ENCODE results near the gene EZH2.

Gene EZH2

GRCh38 chr7:148856891-148857290 is 27.2 kb downstream of the EZH2 start:
- ChIA-PET CTCF (interaction anchor here (0.9 kb wide), 1 partner anchor 9 kb away, joined by 4 read pairs; no protein-coding TSS in a partner anchor), POLR2A (ENCODE audit: low non-redundant PET) (no interaction called here)
- H3K27ac ChIP-seq, result no peak overlapping the region
- no peak for DNase-seq (ENCODE audit: low spot score)
- TF ChIP-seq, protein P1, sequence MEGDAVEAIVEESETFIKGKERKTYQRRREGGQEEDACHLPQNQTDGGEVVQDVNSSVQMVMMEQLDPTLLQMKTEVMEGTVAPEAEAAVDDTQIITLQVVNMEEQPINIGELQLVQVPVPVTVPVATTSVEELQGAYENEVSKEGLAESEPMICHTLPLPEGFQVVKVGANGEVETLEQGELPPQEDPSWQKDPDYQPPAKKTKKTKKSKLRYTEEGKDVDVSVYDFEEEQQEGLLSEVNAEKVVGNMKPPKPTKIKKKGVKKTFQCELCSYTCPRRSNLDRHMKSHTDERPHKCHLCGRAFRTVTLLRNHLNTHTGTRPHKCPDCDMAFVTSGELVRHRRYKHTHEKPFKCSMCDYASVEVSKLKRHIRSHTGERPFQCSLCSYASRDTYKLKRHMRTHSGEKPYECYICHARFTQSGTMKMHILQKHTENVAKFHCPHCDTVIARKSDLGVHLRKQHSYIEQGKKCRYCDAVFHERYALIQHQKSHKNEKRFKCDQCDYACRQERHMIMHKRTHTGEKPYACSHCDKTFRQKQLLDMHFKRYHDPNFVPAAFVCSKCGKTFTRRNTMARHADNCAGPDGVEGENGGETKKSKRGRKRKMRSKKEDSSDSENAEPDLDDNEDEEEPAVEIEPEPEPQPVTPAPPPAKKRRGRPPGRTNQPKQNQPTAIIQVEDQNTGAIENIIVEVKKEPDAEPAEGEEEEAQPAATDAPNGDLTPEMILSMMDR (conservative IDR thresholded peaks at IDR 0.05; ENCODE audit: low read depth), result no peak

DNA sequence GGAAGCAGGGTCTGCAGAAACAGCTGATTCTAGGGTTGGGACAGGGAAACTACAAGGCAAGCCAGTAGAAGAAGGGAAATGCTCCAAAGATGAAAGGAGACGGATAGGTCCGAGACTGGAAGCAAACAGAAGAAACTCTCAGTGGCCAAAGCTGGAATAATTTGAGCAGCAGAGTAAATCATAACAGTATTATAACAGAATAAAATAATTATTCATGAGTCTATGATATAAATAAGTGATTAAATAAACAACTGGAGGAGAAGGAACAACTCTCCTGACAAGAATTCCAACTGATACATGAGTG is 27.6 kb downstream of the EZH2 start:
- TF ChIP-seq, protein P1 (conservative IDR thresholded peaks at IDR 0.05; ENCODE audit: low read depth), result peak; percentile 44
- H3K27ac ChIP-seq, result no peak overlapping the region
- POLR2A ChIA-PET (ENCODE audit: low non-redundant PET), result no interaction called here
- DNase-seq (ENCODE audit: low spot score), result no peak
- CTCF ChIA-PET, result interaction anchor here (0.6 to 0.9 kb wide), 3 partner anchors 9 to 580 kb away, joined by 3 to 6 read pairs (median 4); no protein-coding TSS in a partner anchor

DNA sequence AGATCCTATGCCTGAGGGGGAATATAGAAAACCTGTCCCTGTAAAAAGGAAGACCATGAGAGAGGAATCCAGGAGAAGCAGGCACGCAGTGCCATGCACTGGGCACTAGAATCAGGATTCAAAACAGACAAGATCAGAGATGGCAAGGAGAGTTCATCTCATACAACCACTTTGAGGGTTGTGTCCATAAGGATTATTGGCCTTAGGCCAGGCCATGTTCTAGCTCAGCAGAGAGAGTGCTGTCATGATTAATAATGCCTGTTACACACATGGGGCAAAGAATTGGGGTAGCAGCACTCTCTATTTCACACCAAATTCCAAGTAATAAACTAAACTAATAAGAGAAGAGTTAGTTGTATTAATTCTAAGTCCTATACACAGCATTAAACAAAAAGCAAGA is 29.1 kb downstream of the EZH2 start:
- CTCF ChIA-PET, result interaction anchor here (0.9 kb wide), 1 partner anchor 112 kb away, joined by 3 read pairs; no protein-coding TSS in a partner anchor
- H3K27ac ChIP-seq, result no peak overlapping the region
- TF ChIP-seq, protein P1 (conservative IDR thresholded peaks at IDR 0.05; ENCODE audit: low read depth), result no peak
- DNase-seq (ENCODE audit: low spot score), result no peak
- POLR2A ChIA-PET (ENCODE audit: low non-redundant PET), result no interaction called here

DNA sequence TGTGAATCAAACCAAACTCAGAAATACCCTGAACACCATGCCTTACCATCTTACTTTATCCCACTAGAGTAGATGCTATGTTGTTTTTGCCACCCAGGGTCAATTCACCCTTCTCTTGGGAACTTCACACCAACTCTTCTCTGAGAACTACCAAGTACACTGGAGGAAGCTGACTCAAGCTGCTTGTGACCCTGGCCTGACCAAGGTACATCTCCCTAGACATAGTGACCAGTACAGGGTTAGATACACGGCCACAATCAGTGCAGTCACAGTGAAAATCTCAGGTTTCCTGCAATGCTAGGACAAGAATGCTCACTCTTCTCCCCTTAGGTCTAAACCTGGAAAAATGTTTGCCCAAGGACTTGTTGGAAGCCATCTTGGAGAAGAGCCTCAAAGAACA is 31.8 kb downstream of the EZH2 start:
- CTCF ChIA-PET, result no interaction called here
- H3K27ac ChIP-seq, result no peak overlapping the region
- TF ChIP-seq, protein P1 (conservative IDR thresholded peaks at IDR 0.05; ENCODE audit: low read depth), result no peak
- no peak for DNase-seq (ENCODE audit: low spot score)
- POLR2A ChIA-PET (ENCODE audit: low non-redundant PET), result no interaction called here

DNA sequence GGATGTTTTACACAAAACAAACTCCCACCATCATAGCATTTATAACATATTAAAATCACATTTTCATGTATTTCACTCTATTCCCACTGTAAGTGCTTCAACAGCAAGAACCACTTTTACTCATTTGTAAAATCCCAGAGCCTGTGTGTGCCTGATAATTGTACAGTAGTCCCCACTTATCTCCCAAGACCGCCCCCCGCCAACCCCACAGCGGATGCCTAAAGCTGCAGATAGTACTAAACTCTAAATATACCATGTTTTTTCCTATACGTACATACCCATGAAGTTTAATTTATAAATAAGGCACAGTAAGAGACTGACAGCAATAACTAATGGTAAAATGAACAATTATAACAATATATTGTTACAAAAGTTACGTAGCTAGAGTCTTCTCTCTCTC is 33.5 kb downstream of the EZH2 start:
- DNase-seq (ENCODE audit: low spot score), result no peak
- TF ChIP-seq, protein P1 (conservative IDR thresholded peaks at IDR 0.05; ENCODE audit: low read depth), result no peak
- ChIA-PET CTCF (no interaction called here), POLR2A (ENCODE audit: low non-redundant PET) (no interaction called here)
- H3K27ac ChIP-seq, result no peak overlapping the region

DNA sequence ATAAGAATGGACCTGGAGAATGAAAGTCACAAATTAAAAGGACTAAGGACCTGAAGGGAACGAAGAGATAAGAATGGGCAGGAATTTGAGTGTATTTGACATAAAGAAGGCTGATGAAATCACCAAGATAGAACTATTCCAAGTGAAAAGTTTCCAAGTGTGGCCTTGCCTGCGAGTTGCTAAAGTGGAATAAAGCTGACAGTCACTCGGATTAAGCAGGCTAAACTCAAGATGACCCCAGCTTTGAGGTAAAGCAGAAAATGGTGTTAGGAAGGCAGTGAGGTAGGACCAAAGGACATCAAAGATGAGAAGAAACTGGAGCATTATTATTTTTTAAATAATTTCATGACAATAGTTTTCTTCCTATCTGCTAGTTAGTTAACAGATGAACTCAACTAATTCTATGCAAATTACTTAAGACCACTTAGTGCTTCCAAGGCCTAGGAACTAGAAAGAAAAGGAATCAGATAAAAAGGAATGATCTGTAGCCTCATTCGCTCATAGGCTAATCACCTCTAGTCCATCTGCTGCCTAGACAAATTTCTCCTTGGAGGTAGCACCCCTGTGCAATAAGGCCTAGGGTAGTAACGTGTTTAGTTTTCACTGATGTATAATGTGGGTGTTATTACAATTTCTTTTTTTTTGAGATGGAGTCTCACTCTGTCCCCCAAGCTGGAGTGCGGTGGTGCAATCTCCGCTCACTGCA is 34.5 kb downstream of the EZH2 start:
- POLR2A ChIA-PET (ENCODE audit: low non-redundant PET), result no interaction called here
- no peak overlapping the region for H3K27ac ChIP-seq
- CTCF ChIA-PET, result no interaction called here
- TF ChIP-seq, protein P1 (conservative IDR thresholded peaks at IDR 0.05; ENCODE audit: low read depth), result no peak
- DNase-seq (ENCODE audit: low spot score), result no peak

Data from RWPE1 (cell line).